Suprapubic skin (tissue), 4 donors: ENCODE data around the gene SLC9B1. TPM values are rescaled to one million over a fixed set of nuclear protein-coding genes. Genes with fewer than 3 reads are reported as not detected.
"Not testable (repeated sequence)": the region's sequence is repeated elsewhere in the genome, so short reads cannot be mapped to it uniquely, and the experiment has no call there.

Experiments used
- DNase-seq, 2 donors: peaks; one replicate each; pipeline ENCODE4 v3.0.0-alpha.2; 2019; ENCODE audit warnings: low spot score in 2 of 2
- H3K27ac ChIP-seq: fragments of 200-600 bp; sonication (generic); one replicate; pipeline ENCODE4 v1.5.1; 2019
- H3K27me3 ChIP-seq: fragments of 200-600 bp; sonication (generic); one replicate; pipeline ENCODE4 v1.5.1; 2019
- H3K36me3 ChIP-seq: fragments of 200-600 bp; sonication (generic); one replicate; pipeline ENCODE4 v1.5.1; 2019
- H3K4me1 ChIP-seq: fragments of 200-600 bp; sonication (generic); one replicate; pipeline ENCODE4 v1.5.1; 2019
- H3K4me3 ChIP-seq: fragments of 200-600 bp; sonication (generic); one replicate; pipeline ENCODE4 v1.5.1; 2019; ENCODE audit warnings: mild to moderate bottlenecking
- H3K9me3 ChIP-seq: fragments of 200-600 bp; sonication (generic); one replicate; pipeline ENCODE4 v1.5.1; 2019
- EP300 ChIP-seq: sonication (generic); formaldehyde crosslinking; IDR thresholded peaks from one replicate; pipeline ENCODE4 v1.6.1; 2017; ENCODE audit warnings: antibody characterized with exemption
- POLR2A ChIP-seq, 2 donors: fragments of 450-650 bp; IDR thresholded peaks; one replicate each; pipeline ENCODE4 v1.6.1; 2017; ENCODE audit warnings: antibody characterized with exemption in 2 of 2, mild to moderate bottlenecking in 2 of 2, moderate library complexity in 2 of 2
- POLR2AphosphoS5 ChIP-seq, 3 donors: sonication (generic); formaldehyde crosslinking; IDR thresholded peaks; one replicate each; pipeline ENCODE4 v1.6.1; 2017; ENCODE audit warnings: antibody characterized with exemption in 3 of 3
- WGBS: methylation state at CpG from one replicate; pipeline ENCODE4 v1.1.5; 2018; 5-methylcytosine and 5-hydroxymethylcytosine counted together
- total RNA-seq, 4 donors: library from RNA; depleted of rRNA; stranded (reverse); fragments of >200 nt; gene quantifications; one replicate each; pipeline ENCODE4 v1.1.0, GENCODE V29; 2016
- TF ChIP-seq, protein P1 (sequence below), 2 donors: fragments of 200-600 bp in 1 of 2; fragments of 450-650 bp in 1 of 2; sonication (generic) in 1 of 2; IDR thresholded peaks; one replicate each; pipeline ENCODE4 v1.5.1; 2016 to 2019; ENCODE audit warnings: antibody characterized with exemption in 2 of 2, mild to moderate bottlenecking in 1 of 2, moderate library complexity in 1 of 2

SLC9B1 gene
- total RNA-seq, 4 donors from 2014 or later = 0.30 to 2.9 TPM; not detected in 2

DNA sequence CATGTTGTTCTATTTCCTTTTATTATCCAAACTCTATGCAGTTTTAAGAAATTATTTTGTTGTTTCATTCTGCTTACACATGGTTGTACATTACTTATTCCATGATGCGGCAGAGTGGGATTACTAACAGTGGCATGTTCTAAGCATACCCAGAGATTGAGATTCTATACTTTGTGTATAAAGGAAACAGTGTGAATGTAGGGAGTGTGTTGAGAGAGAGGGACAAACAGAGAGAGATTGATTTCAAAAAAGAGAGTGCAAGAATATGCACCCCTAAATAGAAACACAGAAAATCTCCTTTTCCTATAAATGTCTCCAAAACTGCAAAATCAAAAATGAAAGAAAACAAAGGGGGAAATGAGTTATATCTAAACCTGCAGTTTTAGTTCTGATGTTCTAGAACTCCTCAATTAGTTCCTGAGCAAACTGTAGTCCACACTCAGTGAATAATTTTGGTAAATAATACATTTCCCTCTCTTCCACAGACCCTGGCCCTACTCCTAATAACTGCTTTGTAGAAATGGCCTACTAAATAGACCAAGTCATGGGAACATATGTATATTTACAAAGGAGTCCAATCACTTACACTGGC is 31.0 kb downstream of the SLC9B1 start:
- no peaks in the 10 kb centered on the region for H3K4me1 ChIP-seq
- H3K36me3 ChIP-seq = no peaks in the 10 kb centered on the region
- no peak for DNase-seq
- 95% methylated on average over 1 of the region's 1 CpG for WGBS
- no peaks in the 10 kb centered on the region for H3K9me3 ChIP-seq
- TF ChIP-seq POLR2A (IDR thresholded peaks at IDR 0.05) (no peak), EP300 (no peak), POLR2AphosphoS5 (IDR thresholded peaks at IDR 0.05) (no peak)
- TF ChIP-seq, protein P1, sequence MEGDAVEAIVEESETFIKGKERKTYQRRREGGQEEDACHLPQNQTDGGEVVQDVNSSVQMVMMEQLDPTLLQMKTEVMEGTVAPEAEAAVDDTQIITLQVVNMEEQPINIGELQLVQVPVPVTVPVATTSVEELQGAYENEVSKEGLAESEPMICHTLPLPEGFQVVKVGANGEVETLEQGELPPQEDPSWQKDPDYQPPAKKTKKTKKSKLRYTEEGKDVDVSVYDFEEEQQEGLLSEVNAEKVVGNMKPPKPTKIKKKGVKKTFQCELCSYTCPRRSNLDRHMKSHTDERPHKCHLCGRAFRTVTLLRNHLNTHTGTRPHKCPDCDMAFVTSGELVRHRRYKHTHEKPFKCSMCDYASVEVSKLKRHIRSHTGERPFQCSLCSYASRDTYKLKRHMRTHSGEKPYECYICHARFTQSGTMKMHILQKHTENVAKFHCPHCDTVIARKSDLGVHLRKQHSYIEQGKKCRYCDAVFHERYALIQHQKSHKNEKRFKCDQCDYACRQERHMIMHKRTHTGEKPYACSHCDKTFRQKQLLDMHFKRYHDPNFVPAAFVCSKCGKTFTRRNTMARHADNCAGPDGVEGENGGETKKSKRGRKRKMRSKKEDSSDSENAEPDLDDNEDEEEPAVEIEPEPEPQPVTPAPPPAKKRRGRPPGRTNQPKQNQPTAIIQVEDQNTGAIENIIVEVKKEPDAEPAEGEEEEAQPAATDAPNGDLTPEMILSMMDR (IDR thresholded peaks at IDR 0.05) = no peak
- H3K27me3 ChIP-seq = no peaks in the 10 kb centered on the region
- H3K27ac ChIP-seq = no peak overlapping the region
- H3K4me3 ChIP-seq = no peak overlapping the region

DNA sequence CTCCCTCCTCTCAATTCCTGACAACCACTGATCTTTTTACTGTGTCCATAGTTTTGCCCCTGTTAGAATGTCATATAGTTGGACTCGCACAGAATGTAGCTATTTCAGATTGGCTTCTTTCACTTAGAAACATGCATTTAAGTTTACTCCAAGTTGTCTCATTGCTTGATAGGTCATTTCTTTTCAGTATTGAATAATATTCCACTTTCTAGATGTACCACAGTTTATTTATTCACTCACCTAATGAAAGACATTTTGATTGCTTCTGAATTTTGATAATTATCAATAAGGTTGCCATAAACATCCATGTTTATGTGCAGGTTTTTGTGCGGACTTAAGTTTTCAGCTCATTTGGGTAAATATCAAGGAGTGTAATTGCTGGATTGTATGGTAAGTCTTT is 38.5 kb downstream of the SLC9B1 start:
- Histone ChIP-seq H3K4me3 (no peak overlapping the region), H3K36me3 (no peaks in the 10 kb centered on the region), H3K27me3 (no peaks in the 10 kb centered on the region), H3K4me1 (no peaks in the 10 kb centered on the region), H3K9me3 (no peaks in the 10 kb centered on the region), H3K27ac (no peak overlapping the region)
- DNase-seq = no peak
- 100% methylated on average over 2 of the region's 2 CpGs for WGBS
- no peak for TF ChIP-seq POLR2AphosphoS5 (IDR thresholded peaks at IDR 0.05)
- TF ChIP-seq, protein P1 (IDR thresholded peaks at IDR 0.05) = no peak

DNA sequence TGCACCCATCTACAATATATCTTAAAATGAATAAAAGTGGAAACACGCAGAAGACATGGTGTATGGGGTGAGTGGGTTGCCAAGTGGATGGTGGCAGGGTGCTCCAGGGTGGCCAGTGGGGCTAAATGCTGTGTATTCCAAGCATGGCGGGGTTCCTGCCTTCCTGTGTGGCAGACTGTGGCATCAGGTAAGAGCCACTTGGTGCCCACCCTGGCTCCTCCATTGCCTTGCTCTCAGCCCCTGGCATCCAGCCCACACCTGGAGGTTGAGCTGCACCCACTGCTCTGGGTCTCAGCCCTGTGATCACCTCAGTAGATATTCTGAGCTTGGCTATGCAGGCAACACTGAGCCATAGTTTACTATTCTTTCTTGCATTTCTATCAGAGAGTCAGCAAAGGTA is 57.7 kb downstream of the SLC9B1 start:
- H3K27me3 ChIP-seq, H3K27ac ChIP-seq, H3K4me1 ChIP-seq, H3K9me3 ChIP-seq, H3K4me3 ChIP-seq, H3K36me3 ChIP-seq, DNase-seq: not testable (repeated sequence)
- 98% methylated on average over 2 of the region's 2 CpGs for WGBS

DNA sequence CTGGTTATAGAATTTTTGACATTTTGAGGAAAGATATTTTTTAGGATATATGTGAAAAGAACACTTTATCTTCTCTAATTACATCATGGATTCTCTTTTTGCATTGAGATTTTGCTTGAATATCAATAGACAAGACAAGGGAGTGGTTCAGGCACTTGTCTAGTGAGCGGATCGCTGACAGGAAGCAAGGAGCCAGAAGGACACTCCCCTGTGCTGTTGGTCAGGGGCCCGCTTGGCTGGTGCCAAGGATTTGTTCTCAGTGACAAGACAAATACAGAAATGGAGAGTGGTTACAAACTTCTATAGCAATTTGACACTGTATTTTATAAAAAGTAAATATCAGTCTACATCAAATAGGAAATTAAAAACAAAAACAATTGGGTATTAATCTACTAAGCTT is 60.0 kb downstream of the SLC9B1 start:
- DNase-seq = no peak
- TF ChIP-seq EP300 (no peak), POLR2AphosphoS5 (IDR thresholded peaks at IDR 0.05) (no peak), POLR2A (IDR thresholded peaks at IDR 0.05) (no peak)
- TF ChIP-seq, protein P1 (IDR thresholded peaks at IDR 0.05) = no peak
- Histone ChIP-seq H3K9me3 (no peaks in the 10 kb centered on the region), H3K4me3 (no peak overlapping the region), H3K4me1 (no peaks in the 10 kb centered on the region), H3K36me3 (no peaks in the 10 kb centered on the region), H3K27me3 (no peaks in the 10 kb centered on the region), H3K27ac (no peak overlapping the region)
- WGBS = 42% methylated on average over 3 of the region's 3 CpGs

DNA sequence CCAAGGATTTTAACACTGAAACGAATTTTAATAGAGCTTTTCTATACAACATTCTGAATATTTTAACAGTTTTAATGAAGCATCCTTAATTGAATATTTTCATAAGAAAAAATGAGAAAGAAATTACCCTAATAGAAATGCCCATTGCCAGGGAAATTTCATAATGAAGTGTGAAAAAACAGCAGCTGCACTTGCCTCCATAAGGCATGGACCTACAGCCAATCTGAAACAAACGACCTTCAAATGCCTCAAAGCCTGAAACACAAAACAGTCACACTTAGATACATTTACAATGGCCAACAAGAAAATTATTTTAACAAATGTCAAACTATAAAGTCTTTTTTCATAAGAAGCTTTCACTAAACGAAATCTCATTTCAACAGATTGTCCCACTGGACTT is 74.4 kb downstream of the SLC9B1 start:
- H3K4me1 ChIP-seq = no peaks in the 10 kb centered on the region
- no peaks in the 10 kb centered on the region for H3K27me3 ChIP-seq
- 70% methylated on average over 3 of the region's 3 CpGs for WGBS
- H3K27ac ChIP-seq = no peak overlapping the region
- no peak for DNase-seq
- no peaks in the 10 kb centered on the region for H3K9me3 ChIP-seq
- H3K36me3 ChIP-seq = no peaks in the 10 kb centered on the region
- TF ChIP-seq POLR2AphosphoS5 (IDR thresholded peaks at IDR 0.05) = no peak
- TF ChIP-seq POLR2A (IDR thresholded peaks at IDR 0.05) = no peak
- TF ChIP-seq, protein P1 (IDR thresholded peaks at IDR 0.05) = no peak
- TF ChIP-seq EP300 = no peak
- no peak overlapping the region for H3K4me3 ChIP-seq

DNA sequence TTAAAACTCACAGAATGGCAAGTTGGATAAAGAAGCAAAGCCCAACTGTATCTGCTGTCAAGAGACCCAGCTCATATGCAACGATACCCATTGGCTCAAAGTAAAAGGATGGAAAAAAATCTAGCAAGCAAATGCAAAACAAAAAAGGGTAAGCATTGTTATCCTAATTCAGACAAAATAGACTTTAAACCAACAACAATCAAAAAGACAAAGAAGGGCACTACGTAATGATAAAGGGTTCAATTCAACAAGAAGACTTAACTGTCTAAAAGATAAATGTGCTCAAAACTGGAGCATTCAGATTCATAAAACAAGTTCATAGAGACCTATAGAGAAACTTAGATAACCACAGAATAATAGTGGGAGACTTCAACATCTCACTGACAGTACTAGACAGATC is 81.4 kb downstream of the SLC9B1 start:
- not testable (repeated sequence) for DNase-seq, H3K9me3 ChIP-seq, H3K4me3 ChIP-seq, H3K27ac ChIP-seq, H3K4me1 ChIP-seq, H3K36me3 ChIP-seq, H3K27me3 ChIP-seq
- WGBS = 89% methylated on average over 2 of the region's 2 CpGs
